HG03097 (cell line): ENCODE measurements around the gene P2RX6.
"Not testable (repeated sequence)": the region's sequence is repeated elsewhere in the genome, so short reads cannot be mapped to it uniquely, and the experiment has no call there.

Experiments
- ATAC-seq: cut with Tn5 transposase; IDR thresholded peaks from one replicate; pipeline ENCODE4 v1.9.1; 2021; ENCODE audit not compliant: unreplicated experiment, low FRiP score

P2RX6 gene

DNA sequence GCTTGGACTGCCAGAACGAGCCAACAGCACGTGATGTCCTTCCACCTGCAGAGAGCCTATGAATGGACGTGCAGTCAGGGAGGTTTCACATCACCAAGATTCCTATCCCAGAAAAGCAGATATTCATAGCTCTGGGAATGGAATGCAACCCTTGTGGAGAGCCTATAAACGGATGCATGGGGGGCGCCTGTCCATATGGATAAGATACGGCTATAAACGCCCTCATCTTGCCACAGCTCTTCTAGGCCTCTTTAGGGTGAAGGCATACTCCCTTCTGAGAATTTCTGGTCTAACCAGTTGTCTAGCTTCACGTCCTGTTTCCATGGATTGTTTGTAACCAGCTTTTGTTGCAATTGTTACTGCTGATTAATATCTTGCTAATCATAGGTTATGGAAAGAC lies 56.8 kb downstream of the P2RX6 start:
- ATAC-seq = not testable (repeated sequence)

DNA sequence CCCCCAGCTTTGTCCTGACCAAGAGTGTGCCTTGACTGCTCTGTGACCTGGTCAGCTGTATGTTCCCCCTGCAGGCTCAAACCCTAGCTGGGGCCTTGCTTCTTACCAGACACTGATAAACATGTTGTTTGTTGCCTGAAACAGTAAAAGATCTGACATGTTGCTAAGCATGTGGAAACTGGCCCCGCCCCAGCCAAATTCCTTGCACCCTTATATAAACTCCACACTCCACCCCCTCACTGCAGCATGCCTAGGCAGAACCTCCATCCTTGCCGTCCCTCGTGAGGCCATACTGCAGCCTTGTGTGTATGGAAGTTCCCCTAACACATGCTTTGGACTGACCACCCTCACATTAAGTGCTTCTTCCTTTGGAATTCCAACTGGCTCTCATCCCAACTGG lies 58.1 kb downstream of the P2RX6 start:
- no peak for ATAC-seq

DNA sequence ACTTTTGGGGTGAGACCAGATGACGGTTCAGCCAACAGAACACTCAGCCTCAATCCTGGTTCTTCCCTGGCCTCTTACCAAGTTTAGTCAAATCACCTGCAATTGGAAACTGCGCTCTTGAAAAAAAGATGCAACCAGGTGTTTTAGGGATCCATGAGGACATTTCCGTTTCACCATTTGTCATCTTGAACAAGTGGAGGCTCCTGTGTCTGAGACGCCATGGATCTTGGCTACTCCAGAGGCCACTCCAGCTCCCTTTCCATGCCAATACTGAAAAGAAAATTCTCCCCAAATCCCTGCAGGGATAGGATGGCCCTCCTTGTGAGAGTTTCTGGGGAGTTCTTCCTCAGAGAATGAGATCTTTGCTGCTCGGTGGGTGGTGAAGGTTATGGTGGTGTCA lies 58.5 kb downstream of the P2RX6 start:
- no peak for ATAC-seq

DNA sequence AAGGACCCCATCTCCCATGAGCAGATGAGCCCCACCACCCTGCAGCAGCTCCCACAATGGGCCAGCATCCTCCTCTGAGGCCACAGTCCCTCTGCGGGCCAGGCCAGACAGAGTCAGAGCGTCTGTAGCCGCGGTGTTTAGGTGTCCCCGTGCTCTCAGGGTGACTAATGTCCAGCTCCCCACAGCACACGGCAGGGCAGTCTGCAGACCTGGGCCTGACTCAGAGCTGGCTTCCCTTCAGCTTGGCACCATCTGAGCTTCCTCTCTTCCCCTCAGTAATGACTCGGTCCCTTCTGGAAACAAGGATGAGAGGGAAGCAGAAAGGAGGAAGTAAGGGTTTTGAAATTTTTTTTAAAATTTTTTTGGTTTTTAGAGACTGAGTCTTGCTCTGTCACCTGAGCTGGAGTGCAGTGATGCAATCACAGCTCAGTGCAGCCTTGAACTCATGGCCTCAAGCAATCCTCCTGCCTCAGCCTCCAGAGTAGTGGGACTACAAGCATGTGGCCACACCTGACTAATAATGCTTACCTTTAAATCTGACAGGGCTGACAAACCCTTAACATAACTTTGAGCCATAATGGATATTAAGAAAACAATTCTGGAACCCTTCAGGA lies 59.2 kb downstream of the P2RX6 start:
- ATAC-seq = no peak

DNA sequence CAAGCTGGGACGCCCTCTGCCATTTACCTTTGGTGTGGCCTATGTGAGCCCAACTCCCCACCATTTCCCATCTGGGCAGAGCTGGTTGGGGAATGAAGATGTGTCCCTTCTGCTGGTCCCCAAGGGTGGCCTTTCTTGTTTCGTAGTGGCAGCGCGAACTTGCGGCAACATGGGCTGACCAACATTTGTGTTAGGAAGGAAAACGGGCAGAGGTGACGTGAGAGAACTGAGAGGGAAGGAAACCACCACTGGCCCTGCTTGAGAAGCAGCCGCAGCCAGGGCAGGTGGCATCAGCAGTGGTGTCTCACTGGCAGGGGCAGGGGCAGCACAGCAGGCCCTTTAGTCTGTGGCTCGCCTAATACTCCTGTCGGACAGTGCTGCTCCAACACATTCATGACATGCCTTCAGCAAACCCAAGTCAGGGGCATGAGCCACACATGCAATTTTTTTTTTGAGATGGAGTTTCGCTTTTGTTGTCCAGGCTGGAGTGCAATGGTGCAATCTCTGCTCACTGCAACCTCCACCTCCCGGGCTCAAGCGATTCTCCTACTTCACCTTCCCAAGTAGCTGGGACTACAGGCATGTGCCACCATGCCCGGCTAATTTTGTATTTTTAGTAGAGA lies 60.7 kb downstream of the P2RX6 start:
- no peak for ATAC-seq

DNA sequence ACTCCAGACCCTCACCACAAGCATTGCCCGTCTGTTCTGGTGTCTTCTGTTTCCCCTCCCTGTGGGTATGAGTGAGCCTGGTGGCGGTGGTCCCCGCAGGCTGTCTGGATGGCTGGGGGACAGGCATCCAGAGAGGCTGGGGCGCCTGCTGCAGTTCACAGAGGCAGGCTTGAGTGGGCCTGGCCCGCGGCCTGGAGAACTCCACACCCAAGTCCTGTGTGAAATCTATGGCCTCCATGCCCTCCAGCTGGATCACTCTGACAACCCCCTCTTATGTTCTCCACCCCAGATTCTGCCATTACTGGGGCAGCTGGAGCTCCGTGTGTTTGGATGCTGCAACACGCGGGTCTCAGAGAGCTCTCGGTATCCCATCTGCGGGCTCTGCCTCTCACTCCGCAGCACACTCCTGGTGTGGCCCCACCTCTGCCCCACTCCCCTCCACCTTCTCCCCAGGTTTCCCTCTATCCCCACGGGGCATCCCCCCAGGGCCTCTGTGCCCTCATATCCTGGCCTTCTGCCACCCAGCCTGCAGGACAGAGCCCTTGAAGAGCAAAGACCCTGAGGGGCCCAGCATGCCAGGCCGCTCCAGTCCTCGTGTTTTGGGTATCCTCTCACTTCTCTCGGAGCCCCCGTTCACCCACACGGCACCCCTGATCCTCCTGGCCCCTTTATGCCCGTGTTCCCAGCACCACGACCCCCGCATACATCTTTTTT lies 62.1 kb downstream of the P2RX6 start:
- no peak for ATAC-seq
